Muscle of arm (tissue), 14 donors: Measurements from ENCODE around the gene ERBB3. TPM values are rescaled to one million over a fixed set of nuclear protein-coding genes. Genes with fewer than 3 reads are reported as not detected.
"Not testable (repeated sequence)": the region's sequence is repeated elsewhere in the genome, so short reads cannot be mapped to it uniquely, and the experiment has no call there.

Source experiments
- DNase-seq: peaks from one replicate; pipeline ENCODE4 v3.0.0-alpha.2; 2013
- long read RNA-seq, 11 donors: transcript quantifications; one replicate each; lab custom pipeline, GENCODE V29; 2026
- polyA plus RNA-seq, 12 donors: library from polyadenylated mRNA; unstranded; fragments of 120-200 nt; gene quantifications; one replicate each; pipeline ENCODE4 v1.2.1, GENCODE V29; 2013; ENCODE audit not compliant: insufficient read length in 12 of 12

Gene ERBB3
- polyA plus RNA-seq: 1,000 to 10,000 TPM in 1 of 12 donors, 100 to 1,000 TPM in 11; 119 to 2,162 (median 195) TPM
- long read RNA-seq, donor 1, full-length matches to known transcripts: 24 of 79 reads
- long read RNA-seq, donor 1, partial matches to known transcripts: 55 of 79 reads
- long read RNA-seq, donor 1, other reads (novel, unspliced or antisense): 0 of 79 reads
- long read RNA-seq, donor 2, full-length matches to known transcripts: 24 of 35 reads
- long read RNA-seq, donor 2, partial matches to known transcripts: 11 of 35 reads
- long read RNA-seq, donor 2, other reads (novel, unspliced or antisense): 0 of 35 reads
- long read RNA-seq, donor 3, full-length matches to known transcripts: 9 of 9 reads
- long read RNA-seq, donor 3, partial matches to known transcripts: 0 of 9 reads
- long read RNA-seq, donor 3, other reads (novel, unspliced or antisense): 0 of 9 reads
- long read RNA-seq, donor 4, full-length matches to known transcripts: 5 of 17 reads
- long read RNA-seq, donor 4, partial matches to known transcripts: 12 of 17 reads
- long read RNA-seq, donor 4, other reads (novel, unspliced or antisense): 0 of 17 reads
- long read RNA-seq, donor 5: 0 reads
- long read RNA-seq, donor 6, full-length matches to known transcripts: 7 of 17 reads
- long read RNA-seq, donor 6, partial matches to known transcripts: 10 of 17 reads
- long read RNA-seq, donor 6, other reads (novel, unspliced or antisense): 0 of 17 reads
- long read RNA-seq, donor 7, full-length matches to known transcripts: 9 of 24 reads
- long read RNA-seq, donor 7, partial matches to known transcripts: 15 of 24 reads
- long read RNA-seq, donor 7, other reads (novel, unspliced or antisense): 0 of 24 reads
- long read RNA-seq, donor 8, full-length matches to known transcripts: 22 of 81 reads
- long read RNA-seq, donor 8, partial matches to known transcripts: 59 of 81 reads
- long read RNA-seq, donor 8, other reads (novel, unspliced or antisense): 0 of 81 reads
- long read RNA-seq, donor 9, full-length matches to known transcripts: 10 of 17 reads
- long read RNA-seq, donor 9, partial matches to known transcripts: 7 of 17 reads
- long read RNA-seq, donor 9, other reads (novel, unspliced or antisense): 0 of 17 reads
- long read RNA-seq, donor 10, full-length matches to known transcripts: 19 of 24 reads
- long read RNA-seq, donor 10, partial matches to known transcripts: 5 of 24 reads
- long read RNA-seq, donor 10, other reads (novel, unspliced or antisense): 0 of 24 reads
- long read RNA-seq, donor 11, full-length matches to known transcripts: 6 of 6 reads
- long read RNA-seq, donor 11, partial matches to known transcripts: 0 of 6 reads
- long read RNA-seq, donor 11, other reads (novel, unspliced or antisense): 0 of 6 reads

- DNase-seq: peak; percentile 57
Measured at GRCh38 chr12:56079723-56080555, at the start of gene ERBB3. ERBB3 (plus strand) TSS chr12:56080165; CDS start chr12:56080301, 136 bp downstream.

GRCh38 chr12:56031987-56032386 lies 48.0 kb upstream of the ERBB3 start:
- no peak for DNase-seq

GRCh38 chr12:56034586-56035332 lies 45.2 kb upstream of the ERBB3 start:
- DNase-seq: no peak

- DNase-seq: no peak
Measured at GRCh38 chr12:56037161-56037560, 42.8 kb upstream of the ERBB3 start.

- no peak for DNase-seq
Measured at GRCh38 chr12:56038022-56038655, 41.8 kb upstream of the ERBB3 start.

GRCh38 chr12:56040151-56040550 lies 39.8 kb upstream of the ERBB3 start:
- DNase-seq: no peak

GRCh38 chr12:56040963-56041551 lies 38.9 kb upstream of the ERBB3 start:
- DNase-seq: no peak

- DNase-seq: peak; percentile 98
Measured at GRCh38 chr12:56041552-56042429, 38.2 kb upstream of the ERBB3 start, which contains the start of gene RPS26. RPS26 (plus strand) TSS chr12:56041918; CDS start chr12:56042167, 249 bp downstream.

- DNase-seq: not testable (repeated sequence)
Measured at GRCh38 chr12:56042430-56042813, 37.5 kb upstream of the ERBB3 start.

- no peak for DNase-seq
Measured at GRCh38 chr12:56042843-56043242, 37.1 kb upstream of the ERBB3 start.

GRCh38 chr12:56046027-56046780 lies 33.8 kb upstream of the ERBB3 start:
- DNase-seq: no peak

GRCh38 chr12:56053407-56053893 lies 26.5 kb upstream of the ERBB3 start:
- DNase-seq: no peak

GRCh38 chr12:56059964-56060363 lies 20.0 kb upstream of the ERBB3 start:
- DNase-seq: not testable (repeated sequence)

- DNase-seq: no peak
Measured at GRCh38 chr12:56061982-56062381, 18.0 kb upstream of the ERBB3 start.

- no peak for DNase-seq
Measured at GRCh38 chr12:56062996-56063395, 17.0 kb upstream of the ERBB3 start.

- no peak for DNase-seq
Measured at GRCh38 chr12:56071648-56072047, 8.3 kb upstream of the ERBB3 start.

GRCh38 chr12:56074396-56074795 lies 5.6 kb upstream of the ERBB3 start:
- DNase-seq: no peak
